Epithelial cell of prostate (primary cell): ENCODE measurements around the gene SCN4B.

ENCODE experiments used
- DNase-seq: peaks from one replicate; pipeline ENCODE4 v3.0.0-alpha.2; 2011; ENCODE audit warnings: low read depth, low spot score
- H3K27ac ChIP-seq: fragments of 450-650 bp; 2 replicates; pipeline ENCODE4 v1.5.1; 2017; ENCODE audit warnings: mild to moderate bottlenecking

The SCN4B gene

GRCh38 chr11:118175031-118175992, 22.7 kb upstream of the SCN4B start:
- DNase-seq, result peak; percentile 48
- H3K27ac ChIP-seq, result peak overlapping the region; percentile 83

GRCh38 chr11:118174006-118174567, 21.5 kb upstream of the SCN4B start:
- DNase-seq, result no peak
- H3K27ac ChIP-seq, result peak overlapping the region; percentile 83

DNA sequence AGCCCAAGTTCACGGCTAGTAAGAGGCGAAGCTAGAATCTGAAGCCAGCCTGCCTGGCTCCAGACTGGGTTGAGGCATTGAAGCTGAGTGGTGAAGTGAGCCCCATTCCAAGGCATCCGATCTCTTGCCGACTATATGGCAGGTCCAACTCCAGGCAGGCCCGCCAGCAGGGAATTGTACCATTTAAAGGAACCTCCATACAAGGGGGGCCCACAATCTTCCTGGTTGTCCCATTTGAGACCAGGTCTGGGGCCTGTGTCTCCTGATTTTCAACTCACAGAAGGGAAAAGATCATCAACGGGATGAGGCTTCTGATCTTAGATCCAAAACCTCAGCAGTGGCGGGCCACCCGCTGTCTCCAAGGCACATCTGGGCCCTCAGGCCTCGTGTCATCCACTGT, 19.7 kb upstream of the SCN4B start:
- no peak overlapping the region for H3K27ac ChIP-seq
- DNase-seq, result no peak

- H3K27ac ChIP-seq, result no peak overlapping the region
- DNase-seq, result no peak
Measured at GRCh38 chr11:118171269-118172062, 18.8 kb upstream of the SCN4B start.

DNA sequence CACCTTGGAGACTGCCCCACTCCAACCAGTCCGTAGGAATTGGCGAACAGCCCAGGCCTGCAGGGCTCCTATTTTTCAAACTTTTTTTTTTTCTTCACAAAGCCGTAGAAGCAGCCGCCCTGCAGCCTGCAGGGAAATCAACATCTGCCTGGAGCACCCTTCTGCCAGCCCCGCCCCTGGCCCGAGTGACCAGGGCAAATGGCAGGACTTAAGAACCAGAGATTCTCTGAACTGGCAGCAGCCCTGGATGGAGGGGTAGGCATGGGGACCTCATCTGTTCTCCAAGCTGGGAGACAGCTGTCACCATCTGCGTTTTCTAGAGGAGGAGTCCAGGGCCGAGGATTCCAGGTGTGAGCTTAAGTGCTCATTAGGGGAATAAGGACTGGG, 18.3 kb upstream of the SCN4B start:
- no peak for DNase-seq
- no peak overlapping the region for H3K27ac ChIP-seq

DNA sequence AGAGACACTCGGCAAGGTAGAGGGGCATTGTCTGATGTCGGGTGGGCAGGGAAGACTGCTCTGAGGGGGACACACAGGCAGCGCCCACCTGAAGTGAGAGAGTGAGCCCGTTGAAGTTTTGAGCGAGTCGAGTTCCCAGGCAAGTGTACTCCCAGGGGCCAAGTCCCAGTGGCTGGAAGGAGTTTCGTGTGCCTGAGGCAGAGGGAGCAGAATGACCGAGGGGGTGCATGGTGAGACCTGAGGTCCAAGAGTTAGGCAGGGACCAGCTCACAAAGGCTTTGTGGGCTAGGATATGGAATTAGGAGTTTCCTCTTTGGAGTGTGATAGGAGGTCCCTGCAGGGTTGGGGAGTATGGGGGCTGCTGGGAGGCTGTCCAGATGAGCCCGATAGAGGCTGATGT, 17.6 kb upstream of the SCN4B start:
- DNase-seq, result no peak
- H3K27ac ChIP-seq, result no peak overlapping the region

DNA sequence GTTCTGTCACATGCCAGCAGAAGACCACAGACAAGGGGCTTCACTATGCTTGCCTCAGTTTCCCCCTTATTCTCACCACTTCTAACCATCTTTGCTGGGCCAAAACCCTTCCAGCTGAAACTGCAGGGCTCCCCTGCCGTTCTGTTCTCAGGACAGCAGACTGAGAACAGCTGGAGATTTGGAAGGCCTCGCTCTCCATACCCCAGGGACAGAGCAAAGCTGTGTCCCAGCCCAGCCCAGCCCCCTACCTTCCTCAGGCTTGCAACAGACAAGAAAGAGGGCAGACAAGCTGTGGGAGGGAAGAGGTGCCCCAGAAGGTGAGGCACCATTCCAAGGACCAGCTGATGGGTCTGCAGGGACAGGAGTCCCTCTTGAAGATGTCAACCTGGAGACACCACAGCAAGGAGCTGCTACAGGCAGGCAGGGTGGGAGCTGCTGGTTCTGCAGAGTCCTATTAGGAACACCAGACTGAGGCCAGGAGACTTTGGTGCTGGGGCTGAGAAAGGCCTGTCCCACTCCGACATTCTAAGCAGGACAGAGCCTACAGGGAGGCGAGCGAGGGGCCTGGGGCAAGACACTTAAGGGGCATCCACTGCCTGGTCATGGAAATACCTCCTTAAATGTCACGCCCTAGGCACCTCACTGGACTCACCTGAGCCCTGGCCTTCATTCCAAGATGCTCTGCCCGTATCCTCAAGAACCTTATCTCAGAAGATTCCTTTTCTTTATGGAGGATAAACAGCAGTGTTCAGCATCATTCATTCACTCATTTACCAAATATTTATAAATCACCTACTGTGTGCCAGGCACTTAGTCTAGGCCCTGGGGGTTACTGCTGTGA, 16.9 kb upstream of the SCN4B start:
- no peak overlapping the region for H3K27ac ChIP-seq
- no peak for DNase-seq

DNA sequence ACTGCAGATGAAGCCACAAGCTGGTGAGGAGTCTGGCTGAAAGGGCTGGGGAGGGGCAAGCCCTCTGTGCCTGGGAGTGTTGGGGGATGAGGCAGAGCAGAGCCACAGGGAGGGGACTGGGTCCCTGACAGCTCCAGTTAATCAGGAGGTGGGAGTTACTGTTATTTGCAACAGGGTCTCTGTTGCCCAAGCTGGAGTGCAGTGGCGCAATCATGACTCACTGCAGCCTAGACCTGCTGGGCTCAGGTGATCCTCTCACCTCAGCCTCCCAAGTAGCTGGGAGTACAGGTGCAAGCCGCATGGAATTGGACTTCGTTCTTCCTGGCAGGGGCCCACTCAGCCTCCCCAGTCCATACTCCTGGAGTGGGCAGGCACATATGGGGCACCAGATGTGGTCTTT, 16.1 kb upstream of the SCN4B start:
- H3K27ac ChIP-seq, result no peak overlapping the region

DNA sequence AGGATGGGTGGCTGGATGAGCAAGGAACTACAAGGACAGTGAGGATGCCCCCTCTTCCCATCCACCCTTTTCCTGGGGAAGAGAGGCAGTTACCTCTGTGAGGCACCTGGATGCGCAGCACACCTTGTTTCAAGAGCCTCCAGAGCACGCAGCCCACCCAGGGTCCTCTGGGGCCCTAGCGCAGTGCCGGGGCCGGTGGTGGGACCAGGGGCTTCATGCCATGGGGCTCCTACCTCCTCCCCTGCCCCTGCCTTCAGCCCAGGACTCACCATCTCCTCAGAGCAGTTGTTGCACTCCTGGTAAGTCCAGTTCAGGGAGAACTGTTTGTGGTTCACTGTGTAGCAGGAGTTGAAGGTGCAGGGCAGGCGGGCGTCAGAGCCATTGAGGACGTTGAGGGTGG, 15.7 kb upstream of the SCN4B start:
- DNase-seq, result no peak
- H3K27ac ChIP-seq, result no peak overlapping the region

More for the DNA sequence above, 16.1 kb upstream of the SCN4B start:
- DNase-seq, result no peak

- no peak overlapping the region for H3K27ac ChIP-seq
- DNase-seq, result no peak
Measured at GRCh38 chr11:118167906-118168305, 15.3 kb upstream of the SCN4B start.

GRCh38 chr11:118167253-118167652, 14.6 kb upstream of the SCN4B start:
- no peak overlapping the region for H3K27ac ChIP-seq
- DNase-seq, result no peak

DNA sequence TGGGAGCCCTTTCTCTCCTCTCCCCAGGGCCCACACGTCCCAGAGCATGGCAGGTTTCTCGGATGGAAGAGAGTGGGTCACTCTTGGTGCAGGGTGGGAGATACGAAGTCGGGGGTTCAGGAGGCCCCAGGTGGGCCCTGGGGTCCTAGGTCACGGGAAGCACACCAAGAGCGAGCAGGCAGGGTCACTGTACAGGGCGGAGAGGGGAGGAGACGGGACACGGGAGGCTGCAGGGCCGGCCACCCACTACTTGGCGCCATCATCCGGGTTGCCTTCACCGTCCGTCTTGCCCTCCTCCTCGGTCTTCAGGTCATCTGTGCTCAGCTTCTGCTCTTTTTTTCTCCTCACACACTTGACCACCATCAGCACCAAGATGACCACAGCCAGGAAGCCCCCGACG, 14.0 kb upstream of the SCN4B start:
- H3K27ac ChIP-seq, result peak overlapping the region; percentile 58
- no peak for DNase-seq

DNA sequence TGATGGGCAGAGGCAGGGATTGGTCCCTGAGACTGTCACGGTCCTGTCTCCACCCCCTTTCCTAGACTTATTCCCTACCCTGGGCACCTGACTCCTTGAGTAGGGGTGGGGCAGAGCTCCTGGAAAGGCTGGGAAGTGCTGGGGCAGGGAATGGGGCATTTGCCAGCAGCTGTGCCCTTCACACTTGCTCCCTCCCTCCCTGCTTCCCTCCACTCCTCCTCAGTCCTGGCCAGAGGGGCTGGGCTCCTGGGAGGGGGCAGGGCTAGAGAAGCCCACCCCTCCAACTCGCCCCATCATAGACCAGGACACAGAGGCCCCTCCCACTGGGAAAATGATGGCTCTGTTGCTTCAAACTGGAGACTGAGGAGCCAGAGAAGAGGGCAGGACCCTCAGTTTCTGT, 12.3 kb upstream of the SCN4B start:
- H3K27ac ChIP-seq, result no peak overlapping the region

GRCh38 chr11:118163494-118163893, 10.9 kb upstream of the SCN4B start:
- no peak for DNase-seq
- no peak overlapping the region for H3K27ac ChIP-seq

More for the DNA sequence above, 12.3 kb upstream of the SCN4B start:
- no peak for DNase-seq

GRCh38 chr11:118162846-118163245, 10.2 kb upstream of the SCN4B start:
- no peak for DNase-seq
- H3K27ac ChIP-seq, result no peak overlapping the region

DNA sequence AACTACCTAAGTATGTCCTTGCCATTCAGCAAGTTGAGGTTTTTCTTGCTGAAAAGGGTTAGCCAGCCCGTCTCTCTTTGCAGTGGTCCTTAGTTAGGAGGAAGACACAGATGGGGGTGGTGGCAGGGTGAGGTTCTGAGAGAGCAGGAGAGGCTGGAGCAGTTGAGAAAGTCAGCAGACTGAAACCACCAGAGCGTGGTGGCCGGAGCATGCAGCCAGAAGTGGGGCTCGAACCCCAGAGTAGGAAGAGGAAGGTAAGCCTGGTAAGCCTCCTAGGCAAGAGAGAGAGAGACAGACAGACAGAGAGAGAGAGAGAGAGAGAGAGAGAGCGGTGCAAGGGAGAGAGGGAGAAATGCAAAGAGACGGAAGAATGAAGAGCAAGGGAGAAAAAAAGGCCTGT, 9.2 kb upstream of the SCN4B start:
- no peak for DNase-seq
- H3K27ac ChIP-seq, result no peak overlapping the region

DNA sequence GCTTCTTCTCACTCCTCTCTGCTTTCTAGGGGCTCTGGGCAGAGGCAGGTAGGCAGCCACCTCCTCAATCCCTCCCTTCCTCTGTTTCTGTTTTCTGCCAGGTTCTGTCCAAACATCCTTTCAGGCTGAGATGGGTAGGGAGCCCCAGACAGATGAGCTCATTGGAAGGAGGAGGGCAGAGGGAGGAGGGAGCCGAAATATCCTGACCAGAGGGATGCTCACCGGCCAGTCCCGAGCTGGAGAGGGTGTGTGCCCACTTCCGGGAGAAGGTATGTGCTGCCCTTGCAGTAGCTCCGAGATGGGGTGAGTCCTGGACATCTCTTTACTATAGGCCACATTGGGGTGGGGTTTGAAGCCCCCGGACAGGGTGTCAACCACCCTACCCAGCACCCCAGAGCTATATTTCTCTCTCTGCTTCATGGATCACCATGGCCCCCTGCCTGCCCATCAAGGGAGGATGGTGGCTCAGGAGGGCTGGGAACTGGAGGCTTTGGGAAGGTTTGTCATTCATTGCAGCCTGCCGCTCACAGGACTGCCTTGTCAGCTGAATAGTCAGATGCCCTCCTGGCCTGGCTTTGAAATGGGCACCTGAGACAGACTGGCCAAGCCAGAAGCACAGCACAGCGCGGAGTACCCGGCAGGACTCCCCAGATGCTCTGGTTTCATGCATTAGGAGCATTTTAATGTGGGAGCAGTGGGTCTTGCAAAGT, 4.7 kb upstream of the SCN4B start:
- DNase-seq, result no peak

GRCh38 chr11:118156531-118157185, 4.0 kb upstream of the SCN4B start:
- DNase-seq, result no peak
- no peak overlapping the region for H3K27ac ChIP-seq

More for the DNA sequence above, 4.7 kb upstream of the SCN4B start:
- H3K27ac ChIP-seq, result no peak overlapping the region
